HepG2 (cell line): Measurements from ENCODE around the gene LHFPL2. TPM values are rescaled to one million over a fixed set of nuclear protein-coding genes. Genes with fewer than 3 reads are reported as not detected.

ENCODE experiments used
- ATAC-seq: fragments of 200-7000 bp; cut with Tn5 transposase; 3 replicates; pipeline ENCODE4 v1.9.1; 2020; ENCODE audit warnings: mild to moderate bottlenecking, moderate library complexity
- BruUV-seq: library from RNA; stranded (reverse); fragments of 400-500 nt; replicated peaks from 2 replicates; lab custom pipeline; 2021; lab: Mats Ljungman, UMichigan
- CTCF ChIA-PET: fragments of 300-600 bp; formaldehyde crosslinking; extraction: SDS; loops from one replicate; lab custom pipeline; 2021; ENCODE audit warnings: low total read pairs, inconsistent platforms, low intra/inter-chr PET ratio; lab: Yijun Ruan, JAX
- POLR2A ChIA-PET: fragments of 350-600 bp; sonication (Branson Sonifier 250); formaldehyde crosslinking; loops from one replicate; lab custom pipeline; 2020; ENCODE audit warnings: antibody characterized with exemption, inconsistent platforms; lab: Yijun Ruan, JAX
- DNase-seq: peaks from one replicate; pipeline ENCODE4 v3.0.0-alpha.2; 2015; ENCODE audit warnings: low spot score
- FAIRE-seq: peaks from 3 replicates; lab custom pipeline; 2011; peaks lifted over from hg19 to GRCh38; lab: Jason Lieb, UNC
- H2AFZ ChIP-seq: one replicate; pipeline ENCODE4 v1.6.1; 2011; ENCODE audit warnings: low read length, inconsistent platforms
- H3K27ac ChIP-seq: fragments of 300-600 bp; 3 replicates; pipeline ENCODE4 v1.8.0; 2011; ENCODE audit warnings: mixed run types, mild to moderate bottlenecking, mixed read lengths, low read length, inconsistent platforms; ENCODE audit not compliant: insufficient read depth; ENCODE audit errors: extremely low read length
- H3K27me3 ChIP-seq, 2 experiments: fragments of 200-600 bp in 1 of 2; 2 replicates in 1 of 2; 3 replicates in 1 of 2; pipeline versions ENCODE4 v1.6.0 to v1.8.0; 2011; ENCODE audit warnings: low read length in 2 of 2, mild to moderate bottlenecking in 2 of 2, moderate library complexity in 2 of 2, inconsistent platforms in 1 of 2; ENCODE audit not compliant: insufficient read depth in 2 of 2, control insufficient read depth in 1 of 2
- H3K36me3 ChIP-seq, 2 experiments: fragments of 200-600 bp in 1 of 2; replicated peaks in 1 of 2; 2 replicates in 1 of 2; 3 replicates in 1 of 2; pipeline versions ENCODE4 v1.5.1 to v1.8.0; 2011; ENCODE audit warnings: low read length in 2 of 2, inconsistent platforms in 1 of 2; ENCODE audit not compliant: insufficient read depth in 2 of 2, control insufficient read depth in 1 of 2
- H3K4me1 ChIP-seq: 2 replicates; pipeline ENCODE4 v1.5.1; 2012; ENCODE audit warnings: low read length, inconsistent platforms; ENCODE audit not compliant: insufficient read depth
- H3K4me2 ChIP-seq: 2 replicates; pipeline ENCODE4 v1.6.0; 2011; ENCODE audit warnings: low read depth, low read length, inconsistent platforms
- H3K4me3 ChIP-seq, 3 experiments: fragments of 200-600 bp in 1 of 3; sonication (generic), shearing (Covaris generic) in 1 of 3; replicated peaks in 1 of 3; 2 replicates each; pipeline ENCODE4 v1.5.1; 2011 to 2016; ENCODE audit warnings: low read length in 3 of 3, inconsistent platforms in 2 of 3, low read depth in 2 of 3, mild to moderate bottlenecking in 2 of 3, control low read depth in 1 of 3, mixed read lengths in 1 of 3; ENCODE audit not compliant: insufficient read depth in 1 of 3
- H3K79me2 ChIP-seq: one replicate; pipeline ENCODE4 v1.6.1; 2011; ENCODE audit warnings: low read length, inconsistent platforms; ENCODE audit not compliant: insufficient read depth
- H3K9ac ChIP-seq: 2 replicates; pipeline ENCODE4 v1.6.0; 2011; ENCODE audit warnings: mild to moderate bottlenecking, low read depth, low read length, inconsistent platforms; ENCODE audit not compliant: insufficient read depth
- H3K9me3 ChIP-seq: 2 replicates; pipeline ENCODE4 v1.5.1; 2012; ENCODE audit warnings: mild to moderate bottlenecking, low read length
- H4K20me1 ChIP-seq: 2 replicates; pipeline ENCODE4 v1.6.0; 2011; ENCODE audit warnings: inconsistent platforms, mild to moderate bottlenecking, low read length, moderate library complexity; ENCODE audit not compliant: insufficient read depth
- MXD3 ChIP-seq: IDR thresholded peaks from 2 replicates; pipeline ENCODE4 v1.6.1; 2016; ENCODE audit warnings: mild to moderate bottlenecking, missing biosample characterization, missing genetic modification reagents
- SMAD1 ChIP-seq: sonication (generic); formaldehyde crosslinking; IDR thresholded peaks from 2 replicates; pipeline ENCODE4 v1.4.0; 2020; ENCODE audit warnings: missing genetic modification reagents, low read depth, mild to moderate bottlenecking, borderline replicate concordance
- ZFP36L2 ChIP-seq: sonication (generic); formaldehyde crosslinking; IDR thresholded peaks from 2 replicates; pipeline ENCODE4 v1.4.0; 2020; ENCODE audit warnings: missing genetic modification reagents
- ZNF646 ChIP-seq: sonication (generic); formaldehyde crosslinking; IDR thresholded peaks from 2 replicates; pipeline ENCODE4 v1.9.0; 2021; ENCODE audit warnings: mild to moderate bottlenecking, missing genetic modification reagents
- WGBS: methylation state at CpG from one replicate; pipeline ENCODE4 v1.1.6; 2017; ENCODE audit warnings: low lambda C conversion rate; 5-methylcytosine and 5-hydroxymethylcytosine counted together
- in situ Hi-C: cut with HindIII; loops from 2 replicates; pipeline ENCODE4 v1.10.0; 2017; ENCODE audit warnings: low pct_unique_long_range_greater_than_20kb; ENCODE audit not compliant: extremely low pct_ligation_motif_present
- intact Hi-C: fragments of 100-400 bp; cut with micrococcal nuclease; formaldehyde crosslinking; loops from one replicate; pipeline ENCODE4 v1.10.0; 2022; ENCODE audit not compliant: unreplicated experiment
- polyA plus RNA-seq, 8 experiments: library from polyadenylated mRNA; depleted of rRNA in 3 of 8; stranded (reverse) in 7 of 8; unstranded in 1 of 8; fragments of >200 nt; fragmentation: Illumina TruSeq in 4 of 8; extraction: Trizol in 4 of 8; gene quantifications; 2 replicates each; pipeline versions ENCODE4 v1.2.1 to v1.2.3, GENCODE V29; 2011 to 2016; ENCODE audit warnings: low read depth in 4 of 8, missing spikeins in 1 of 8, mixed read lengths in 1 of 8; ENCODE audit not compliant: insufficient read depth in 1 of 8
- total RNA-seq, 5 experiments: library from RNA; depleted of rRNA; stranded (reverse); fragments of >200 nt; fragmentation: Illumina TruSeq; extraction: Trizol; gene quantifications; 2 replicates each; pipeline ENCODE4 v1.2.3, GENCODE V29; 2016; ENCODE audit warnings: low read depth in 1 of 5

Gene LHFPL2
- total and polyA plus RNA-seq, 2 of the 13 experiments (the other 11 are each of a cell fraction or from before 2014, with no cell fraction given), result 6.0 to 20.0 TPM

DNA sequence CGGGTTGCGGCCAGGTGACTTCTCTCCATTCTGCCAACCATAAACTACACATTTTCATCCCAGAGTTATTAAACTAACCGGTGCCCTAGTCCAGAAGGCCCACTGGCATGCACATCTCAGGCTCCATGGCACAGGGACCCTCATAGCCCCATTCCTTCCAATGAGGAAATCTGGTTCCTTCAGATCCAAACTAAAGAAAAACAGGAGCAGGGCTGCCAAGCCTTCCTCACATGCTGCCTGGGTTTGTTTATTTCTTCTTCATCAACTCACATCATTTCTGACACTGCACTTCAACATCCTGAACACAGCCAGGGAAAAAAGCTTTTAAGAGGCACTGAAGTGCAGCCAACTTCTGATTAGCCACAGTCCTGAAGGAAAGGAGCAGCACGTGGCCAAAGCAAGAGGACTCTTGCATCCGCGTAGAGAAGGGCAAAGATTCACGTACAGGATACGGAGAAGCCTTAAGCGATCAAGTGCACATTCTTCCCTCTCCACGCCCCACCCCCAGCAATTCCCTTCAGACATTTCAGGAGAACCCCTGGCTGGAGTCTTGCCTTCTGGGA, 22.5 kb downstream of the LHFPL2 start:
- H3K9ac ChIP-seq, result no peak overlapping the region
- no peaks in the 10 kb centered on the region for H4K20me1 ChIP-seq
- no peak for TF ChIP-seq ZFP36L2 (CRISPR knock-in tag)
- no peak for TF ChIP-seq SMAD1 (CRISPR knock-in tag)
- TF ChIP-seq MXD3 (CRISPR knock-in tag), result no peak
- no peak for TF ChIP-seq ZNF646 (CRISPR knock-in tag)
- in situ Hi-C loops (no loop called here), intact Hi-C loops (no loop called here)
- ChIA-PET CTCF (interaction anchor here (1.6 kb wide), 1 partner anchor 88 kb away, joined by 9 read pairs; no protein-coding TSS in a partner anchor), POLR2A (no interaction called here)
- ATAC-seq (no peak), FAIRE-seq (no peak), DNase-seq (no peak)
- WGBS, result 96% methylated on average over 10 of the region's 10 CpGs
- H3K27me3 ChIP-seq, result no peaks in the 10 kb centered on the region
- no peaks in the 10 kb centered on the region for H3K9me3 ChIP-seq
- peaks cover 25% of the 10 kb centered on the region for H3K79me2 ChIP-seq
- no peak overlapping the region for H3K4me2 ChIP-seq
- H3K36me3 ChIP-seq, result peaks cover 15 to 53% of the 10 kb centered on the region in 2 experiments
- no TSS peak for BruUV-seq
- H3K4me3 ChIP-seq, result no peak overlapping the region
- peaks cover 56% of the 10 kb centered on the region for H3K4me1 ChIP-seq
- no peak overlapping the region for H3K27ac ChIP-seq
- no peak overlapping the region for H2AFZ ChIP-seq
